Lower lobe of right lung (tissue), 2 donors: ENCODE measurements around the gene RPL34. TPM values are rescaled to one million over a fixed set of nuclear protein-coding genes. Genes with fewer than 3 reads are reported as not detected.
A peak's percentile ranks its signal among the peaks of the same experiment; 100 is the strongest.

Experiments
- ATAC-seq, 2 donors: fragments of 200-7000 bp; cut with Tn5 transposase; one replicate each; pipeline ENCODE4 v1.9.1; 2020 to 2022; ENCODE audit warnings: mild to moderate bottlenecking in 2 of 2, moderate library complexity in 2 of 2
- DNase-seq: peaks from one replicate; pipeline ENCODE4 v3.0.0-alpha.2; 2020
- H3K27ac ChIP-seq: fragments of 200-600 bp; one replicate; pipeline ENCODE4 v1.8.0; 2022
- H3K27me3 ChIP-seq: fragments of 200-600 bp; one replicate; pipeline ENCODE4 v1.8.0; 2022; ENCODE audit warnings: low read depth
- H3K36me3 ChIP-seq: fragments of 200-600 bp; one replicate; pipeline ENCODE4 v1.8.0; 2022; ENCODE audit warnings: mild to moderate bottlenecking
- H3K4me1 ChIP-seq: fragments of 200-600 bp; one replicate; pipeline ENCODE4 v1.8.0; 2022
- H3K4me3 ChIP-seq: fragments of 200-600 bp; one replicate; pipeline ENCODE4 v1.8.0; 2022; ENCODE audit warnings: mild to moderate bottlenecking
- H3K9me3 ChIP-seq: fragments of 200-600 bp; one replicate; pipeline ENCODE4 v1.8.0; 2022
- intact Hi-C: fragments of 100-400 bp; cut with DNase I; formaldehyde crosslinking; loops from one replicate; pipeline ENCODE4 v1.11.0; 2022
- long read RNA-seq: library from polyadenylated mRNA; unstranded; transcript quantifications from one replicate; pipeline ENCODE4 v2.0.0, GENCODE V29; 2021
- total RNA-seq: library from RNA; stranded (reverse); fragmentation: NEBNext Ultra II Directional; extraction: Animal tissue kit (Norgen Biotek cat#: 25700); gene quantifications from one replicate; pipeline ENCODE4 v1.2.1, GENCODE V29; 2021
- TF ChIP-seq, protein P1 (sequence below): fragments of 200-600 bp; IDR thresholded peaks from one replicate; pipeline ENCODE4 v1.8.0; 2022; ENCODE audit warnings: antibody characterized with exemption, mild to moderate bottlenecking
- donor health status: DM: no; HTN: yes; CAD: no; lungs with severe emphysema.

The RPL34 gene
- total RNA-seq: 1,009 TPM
- long read RNA-seq, transcript RPL34-201 (5 exons, 529 nt): minor isoform, 7 of 510 reads
- long read RNA-seq, transcript RPL34-202 (5 exons, 441 nt): major isoform, 474 of 510 reads
- long read RNA-seq, partial matches to known transcripts: 15 of 510 reads
- long read RNA-seq, other reads (novel, unspliced or antisense): 12 of 510 reads

DNA sequence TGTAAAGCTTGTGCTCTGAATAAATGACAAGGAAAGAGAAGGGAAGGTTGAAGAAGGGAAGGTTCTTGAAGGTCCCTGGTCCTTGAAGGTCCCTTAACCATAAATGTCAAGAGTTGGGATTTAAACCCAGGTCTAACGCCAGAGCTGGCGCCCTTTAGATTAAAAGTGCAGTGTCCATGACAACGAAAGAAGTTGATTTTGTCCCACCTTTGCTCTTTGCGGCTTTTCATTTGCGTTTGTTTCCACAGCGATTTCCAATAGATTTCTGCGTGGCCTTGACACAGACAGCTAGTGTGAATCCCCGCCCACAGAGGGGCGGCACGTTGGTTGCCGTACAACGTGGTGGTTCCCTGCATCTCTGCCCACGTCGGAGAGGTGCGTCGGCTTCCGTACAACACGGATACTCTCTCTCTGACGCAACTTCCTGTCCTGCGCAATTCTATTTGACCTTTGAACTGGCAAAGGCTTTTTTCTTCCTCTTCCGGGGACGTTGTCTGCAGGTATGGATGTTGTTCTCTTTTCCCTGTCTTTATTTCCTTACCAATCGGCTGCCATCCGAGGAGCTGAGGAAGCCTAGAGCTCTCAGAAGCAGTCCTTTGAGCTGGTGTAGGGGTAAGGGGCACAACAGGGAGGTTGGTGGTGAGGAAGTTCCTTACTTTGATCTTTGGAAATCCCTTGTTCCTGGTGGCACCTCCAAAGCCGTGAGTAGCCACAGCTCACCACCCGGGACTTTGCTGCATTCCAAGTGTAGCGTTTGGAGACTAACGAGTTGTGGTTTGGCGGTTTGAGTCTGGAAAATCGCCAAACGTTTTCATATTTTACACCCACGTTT, at the start of gene RPL34:
Gene RPL34, plus strand, starts transcription at position 476 of the 832 bp plus-strand sequence. CDS start 1,384 bp downstream, outside the sequence.
- ATAC-seq: peak; percentile 100

DNA sequence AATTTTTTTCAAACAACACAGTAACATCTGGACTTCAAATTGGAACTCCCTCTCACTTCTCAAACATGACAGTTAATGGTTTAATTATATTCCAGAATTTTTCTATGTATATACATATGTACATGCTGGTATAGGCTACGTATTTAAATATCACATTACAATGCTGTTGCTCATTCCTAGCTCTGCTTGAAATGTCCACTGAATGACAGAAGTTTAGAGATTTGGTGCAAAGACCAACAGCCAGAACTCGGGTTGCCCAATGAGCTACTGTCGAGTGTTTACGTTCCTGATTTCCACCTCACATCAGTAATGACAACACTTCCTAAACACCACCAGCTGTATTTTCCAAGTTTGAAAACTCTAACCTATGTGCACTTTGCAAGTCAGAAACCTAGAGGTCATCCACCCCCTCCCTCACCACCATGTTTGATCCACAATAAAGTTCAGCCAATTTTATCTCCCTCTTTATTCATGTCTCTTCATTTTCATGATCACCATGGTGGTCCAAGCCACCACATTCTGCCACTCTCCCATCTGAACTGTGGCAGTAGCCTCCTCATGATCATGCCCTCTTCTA, 49.3 kb upstream of the RPL34 start:
- DNase-seq: no peak
- Histone ChIP-seq H3K27ac (no peak overlapping the region), H3K36me3 (no peaks in the 10 kb centered on the region), H3K4me3 (no peak overlapping the region), H3K4me1 (peaks cover 4% of the 10 kb centered on the region), H3K27me3 (no peaks in the 10 kb centered on the region), H3K9me3 (no peaks in the 10 kb centered on the region)
- TF ChIP-seq, protein P1, sequence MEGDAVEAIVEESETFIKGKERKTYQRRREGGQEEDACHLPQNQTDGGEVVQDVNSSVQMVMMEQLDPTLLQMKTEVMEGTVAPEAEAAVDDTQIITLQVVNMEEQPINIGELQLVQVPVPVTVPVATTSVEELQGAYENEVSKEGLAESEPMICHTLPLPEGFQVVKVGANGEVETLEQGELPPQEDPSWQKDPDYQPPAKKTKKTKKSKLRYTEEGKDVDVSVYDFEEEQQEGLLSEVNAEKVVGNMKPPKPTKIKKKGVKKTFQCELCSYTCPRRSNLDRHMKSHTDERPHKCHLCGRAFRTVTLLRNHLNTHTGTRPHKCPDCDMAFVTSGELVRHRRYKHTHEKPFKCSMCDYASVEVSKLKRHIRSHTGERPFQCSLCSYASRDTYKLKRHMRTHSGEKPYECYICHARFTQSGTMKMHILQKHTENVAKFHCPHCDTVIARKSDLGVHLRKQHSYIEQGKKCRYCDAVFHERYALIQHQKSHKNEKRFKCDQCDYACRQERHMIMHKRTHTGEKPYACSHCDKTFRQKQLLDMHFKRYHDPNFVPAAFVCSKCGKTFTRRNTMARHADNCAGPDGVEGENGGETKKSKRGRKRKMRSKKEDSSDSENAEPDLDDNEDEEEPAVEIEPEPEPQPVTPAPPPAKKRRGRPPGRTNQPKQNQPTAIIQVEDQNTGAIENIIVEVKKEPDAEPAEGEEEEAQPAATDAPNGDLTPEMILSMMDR: no peak
- intact Hi-C loops: no loop called here
- no peak for ATAC-seq

More for the DNA sequence above, at the start of gene RPL34:
- no peaks in the 10 kb centered on the region for H3K9me3 ChIP-seq
- peaks cover 38% of the 10 kb centered on the region for H3K36me3 ChIP-seq
- DNase-seq: peak; percentile 99
- TF ChIP-seq, protein P1: no peak
- intact Hi-C loops: no loop called here
- H3K4me3 ChIP-seq: peak within 1 kb of the TSS; percentile 87
- H3K27ac ChIP-seq: peak within 1 kb of the TSS; percentile 86
- no peaks in the 10 kb centered on the region for H3K27me3 ChIP-seq
- H3K4me1 ChIP-seq: peaks cover 33% of the 10 kb centered on the region

DNA sequence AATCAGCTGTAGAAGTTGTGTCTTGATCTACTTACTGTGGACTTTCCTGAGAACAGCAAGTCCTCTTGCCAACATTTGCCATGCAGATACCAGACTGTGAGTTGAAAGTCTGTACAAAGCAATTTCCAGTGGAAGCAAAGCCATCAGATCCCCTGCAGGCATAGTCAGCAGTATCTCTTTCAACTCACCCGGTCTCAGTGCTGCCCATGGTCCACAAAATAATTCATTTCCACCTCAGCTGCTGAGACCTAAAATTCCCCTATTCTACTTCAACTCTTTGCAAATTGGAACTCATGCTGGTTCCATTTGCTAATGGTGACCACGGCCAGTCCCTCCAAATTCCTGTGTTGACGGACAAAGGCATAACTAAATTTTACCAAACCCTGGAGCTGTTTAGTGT, 46.0 kb upstream of the RPL34 start:
- DNase-seq (no peak), ATAC-seq (no peak)
- no peak overlapping the region for H3K4me3 ChIP-seq
- TF ChIP-seq, protein P1: no peak
- no peak overlapping the region for H3K27ac ChIP-seq
- intact Hi-C loops: no loop called here
- peaks cover 4% of the 10 kb centered on the region for H3K4me1 ChIP-seq
- H3K9me3 ChIP-seq: no peaks in the 10 kb centered on the region
- H3K27me3 ChIP-seq: no peaks in the 10 kb centered on the region
- no peaks in the 10 kb centered on the region for H3K36me3 ChIP-seq

DNA sequence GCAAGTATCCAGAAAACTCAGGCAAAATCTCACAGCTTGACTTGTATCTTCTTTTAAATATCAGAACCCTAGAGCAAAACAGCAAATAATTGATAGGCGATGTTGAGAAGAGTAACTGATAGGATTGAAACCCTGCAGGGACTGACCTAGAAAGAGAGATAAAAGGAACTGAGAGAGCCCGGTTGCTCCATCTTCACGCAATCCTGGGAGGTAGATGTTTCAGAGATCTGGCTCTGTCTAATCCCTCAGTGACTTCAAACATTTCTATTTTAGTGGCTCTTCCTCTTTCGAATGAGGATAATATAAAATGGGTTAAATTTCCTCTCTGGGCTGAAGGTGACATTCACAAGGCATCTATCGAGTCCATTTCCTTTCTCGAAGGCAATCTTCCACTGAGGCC, 39.3 kb upstream of the RPL34 start:
- ATAC-seq (no peak), DNase-seq (no peak)
- Histone ChIP-seq H3K27me3 (no peaks in the 10 kb centered on the region), H3K9me3 (no peaks in the 10 kb centered on the region), H3K27ac (no peak overlapping the region), H3K4me3 (no peak overlapping the region), H3K36me3 (no peaks in the 10 kb centered on the region), H3K4me1 (no peaks in the 10 kb centered on the region)
- TF ChIP-seq, protein P1: no peak
- intact Hi-C loops: no loop called here

DNA sequence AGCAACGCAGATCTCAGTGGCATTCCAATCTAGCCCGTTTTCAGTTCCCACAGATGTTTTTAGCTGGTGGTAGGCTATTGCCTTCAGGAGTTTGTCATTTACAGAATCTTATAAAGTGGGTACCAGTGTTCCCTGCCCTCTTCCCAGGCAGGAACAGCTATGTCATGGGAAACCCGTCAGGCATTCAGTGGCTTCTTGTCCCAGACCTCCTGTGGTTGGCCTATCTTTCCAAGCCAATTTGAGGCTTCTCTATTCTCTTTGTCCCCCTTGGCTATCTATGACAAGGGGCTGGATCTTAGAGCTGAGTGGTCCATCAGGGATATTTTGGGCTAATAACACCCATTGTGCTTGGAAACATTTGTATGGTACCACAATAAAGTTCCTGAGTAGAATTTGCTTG, 33.6 kb upstream of the RPL34 start:
- Histone ChIP-seq H3K27ac (no peak overlapping the region), H3K4me1 (no peaks in the 10 kb centered on the region), H3K36me3 (no peaks in the 10 kb centered on the region), H3K9me3 (no peaks in the 10 kb centered on the region), H3K4me3 (no peak overlapping the region), H3K27me3 (no peaks in the 10 kb centered on the region)
- intact Hi-C loops: no loop called here
- ATAC-seq (no peak), DNase-seq (no peak)
- TF ChIP-seq, protein P1: no peak
